Tibial artery (tissue), 4 donors: ENCODE data around the gene ABL2.
"Not testable (repeated sequence)": the region's sequence is repeated elsewhere in the genome, so short reads cannot be mapped to it uniquely, and the experiment has no call there.

Source experiments
- DNase-seq, 2 donors: peaks; one replicate each; pipeline ENCODE4 v3.0.0-alpha.2; 2019
- H3K27ac ChIP-seq, 2 donors: fragments of 200-600 bp; sonication (generic) in 1 of 2; 1 replicate in 1 of 2; 2 replicates in 1 of 2; pipeline ENCODE4 v1.5.1; 2018 to 2019; ENCODE audit warnings: mild to moderate bottlenecking in 1 of 2
- H3K27me3 ChIP-seq, 2 donors: fragments of 200-600 bp; sonication (generic) in 1 of 2; one replicate each; pipeline versions ENCODE4 v1.5.1 to v1.6.0; 2016 to 2019
- H3K36me3 ChIP-seq, 3 donors: fragments of 200-600 bp; sonication (generic) in 2 of 3; one replicate each; pipeline ENCODE4 v1.5.1; 2016 to 2019; ENCODE audit warnings: mild to moderate bottlenecking in 2 of 3
- H3K4me1 ChIP-seq, 4 donors: fragments of 200-600 bp; sonication (generic) in 2 of 4; 1 replicate in 3 of 4; 2 replicates in 1 of 4; pipeline ENCODE4 v1.5.1; 2016 to 2019
- H3K4me3 ChIP-seq, 2 donors: fragments of 200-600 bp; sonication (generic) in 1 of 2; 1 replicate in 1 of 2; 2 replicates in 1 of 2; pipeline ENCODE4 v1.5.1; 2018 to 2019; ENCODE audit warnings: mild to moderate bottlenecking in 2 of 2
- H3K9me3 ChIP-seq, 3 donors: fragments of 200-600 bp; sonication (generic) in 1 of 3; one replicate each; pipeline ENCODE4 v1.5.1; 2016 to 2019
- intact Hi-C: fragments of 100-400 bp; cut with DNase I; formaldehyde crosslinking; loops from one replicate; pipeline ENCODE4 v1.15.0; 2023; ENCODE audit warnings: low total_unique reads
- TF ChIP-seq, protein P1 (sequence below), 2 experiments: fragments of 200-600 bp in 1 of 2; fragments of 450-650 bp in 1 of 2; IDR thresholded peaks; one replicate each; pipeline ENCODE4 v1.5.1; 2017 to 2019; ENCODE audit warnings: antibody characterized with exemption in 2 of 2, mild to moderate bottlenecking in 1 of 2, moderate library complexity in 1 of 2

Gene ABL2

GRCh38 chr1:179228783-179229213 is 679 bp downstream of the ABL2 start:
- Histone ChIP-seq H3K27ac (peak overlapping the region; percentile 88 to 93), H3K9me3 (no peaks in the 10 kb centered on the region), H3K36me3 (peaks cover 0 to 6% (median 5%) of the 10 kb centered on the region in 3 donors), H3K4me3 (peak overlapping the region; percentile 84 to 88), H3K27me3 (no peaks in the 10 kb centered on the region), H3K4me1 (peaks cover 0 to 35% (median 9%) of the 10 kb centered on the region in 4 donors)
- peak; percentile 37 to 74 for DNase-seq
- intact Hi-C loops: no loop called here
- TF ChIP-seq, protein P1, sequence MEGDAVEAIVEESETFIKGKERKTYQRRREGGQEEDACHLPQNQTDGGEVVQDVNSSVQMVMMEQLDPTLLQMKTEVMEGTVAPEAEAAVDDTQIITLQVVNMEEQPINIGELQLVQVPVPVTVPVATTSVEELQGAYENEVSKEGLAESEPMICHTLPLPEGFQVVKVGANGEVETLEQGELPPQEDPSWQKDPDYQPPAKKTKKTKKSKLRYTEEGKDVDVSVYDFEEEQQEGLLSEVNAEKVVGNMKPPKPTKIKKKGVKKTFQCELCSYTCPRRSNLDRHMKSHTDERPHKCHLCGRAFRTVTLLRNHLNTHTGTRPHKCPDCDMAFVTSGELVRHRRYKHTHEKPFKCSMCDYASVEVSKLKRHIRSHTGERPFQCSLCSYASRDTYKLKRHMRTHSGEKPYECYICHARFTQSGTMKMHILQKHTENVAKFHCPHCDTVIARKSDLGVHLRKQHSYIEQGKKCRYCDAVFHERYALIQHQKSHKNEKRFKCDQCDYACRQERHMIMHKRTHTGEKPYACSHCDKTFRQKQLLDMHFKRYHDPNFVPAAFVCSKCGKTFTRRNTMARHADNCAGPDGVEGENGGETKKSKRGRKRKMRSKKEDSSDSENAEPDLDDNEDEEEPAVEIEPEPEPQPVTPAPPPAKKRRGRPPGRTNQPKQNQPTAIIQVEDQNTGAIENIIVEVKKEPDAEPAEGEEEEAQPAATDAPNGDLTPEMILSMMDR (IDR thresholded peaks at IDR 0.05): no peak

- Histone ChIP-seq H3K36me3 (peaks cover 0 to 6% (median 5%) of the 10 kb centered on the region in 3 donors), H3K27ac (no peak overlapping the region), H3K4me1 (peaks cover 0 to 35% (median 9%) of the 10 kb centered on the region in 4 donors), H3K4me3 (no peak overlapping the region), H3K9me3 (no peaks in the 10 kb centered on the region), H3K27me3 (no peaks in the 10 kb centered on the region)
- intact Hi-C loops: no loop called here
- TF ChIP-seq, protein P1 (IDR thresholded peaks at IDR 0.05): no peak
- no peak for DNase-seq
These were observed 2.7 kb downstream of the ABL2 start for GRCh38 chr1:179226738-179227137.

DNA sequence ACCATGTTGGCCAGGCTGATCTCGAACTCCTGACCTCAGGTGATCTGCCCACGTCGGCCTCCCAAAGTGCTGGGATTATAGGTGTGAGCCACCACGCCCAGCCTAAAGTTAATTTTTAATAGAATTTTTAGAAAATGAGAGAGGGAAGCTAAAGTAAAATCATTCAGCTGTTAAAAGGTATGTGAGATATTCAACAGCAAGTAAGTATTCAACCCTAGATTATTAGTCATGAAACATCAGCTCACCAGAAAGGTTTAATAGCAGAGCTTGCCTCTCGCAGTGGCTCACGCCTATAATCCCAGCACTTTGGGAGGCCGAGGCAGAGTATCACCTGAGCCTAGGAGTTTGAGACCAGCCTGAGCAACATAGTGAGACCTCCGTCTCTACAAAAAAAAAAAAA is 5.0 kb downstream of the ABL2 start:
- H3K27me3 ChIP-seq, H3K4me3 ChIP-seq, intact Hi-C loops, H3K27ac ChIP-seq, DNase-seq, H3K9me3 ChIP-seq: not testable (repeated sequence)
- Histone ChIP-seq H3K4me1 (peaks cover 0 to 21% (median 9%) of the 10 kb centered on the region in 4 donors), H3K36me3 (peaks cover 0 to 14% (median 13%) of the 10 kb centered on the region in 3 donors)

DNA sequence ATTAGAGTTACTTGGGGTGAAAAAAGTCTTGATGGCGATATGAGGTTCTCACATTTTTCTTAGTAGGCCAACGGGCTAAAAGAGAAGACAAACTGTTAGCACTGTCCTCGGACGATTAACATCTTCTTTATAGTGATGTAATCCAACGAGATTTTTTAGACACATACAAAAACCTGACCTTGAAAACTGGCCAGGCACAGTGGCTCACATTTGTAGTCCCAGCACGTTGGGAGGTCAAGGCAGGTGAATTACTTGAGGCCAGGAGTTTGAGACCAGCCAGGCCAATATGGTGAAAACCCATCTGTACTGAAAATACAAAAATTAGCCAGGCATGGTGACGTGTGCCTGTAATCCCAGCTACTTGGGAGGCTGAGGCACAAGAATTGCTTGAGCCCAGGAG is 8.4 kb downstream of the ABL2 start:
- H3K9me3 ChIP-seq, intact Hi-C loops, DNase-seq, H3K4me3 ChIP-seq, H3K27me3 ChIP-seq, H3K27ac ChIP-seq: not testable (repeated sequence)
- H3K4me1 ChIP-seq: peaks cover 0 to 13% (median 0%) of the 10 kb centered on the region in 4 donors
- H3K36me3 ChIP-seq: peaks cover 0 to 14% (median 13%) of the 10 kb centered on the region in 3 donors

- Histone ChIP-seq H3K36me3 (peaks cover 0 to 9% (median 7%) of the 10 kb centered on the region in 3 donors), H3K27me3 (no peaks in the 10 kb centered on the region), H3K4me3 (no peak overlapping the region), H3K9me3 (no peaks in the 10 kb centered on the region), H3K27ac (peak overlapping the region; percentile 28 to 56), H3K4me1 (peaks cover 0 to 17% (median 0%) of the 10 kb centered on the region in 4 donors)
- TF ChIP-seq, protein P1 (IDR thresholded peaks at IDR 0.05): no peak
- DNase-seq: no peak
- intact Hi-C loops: no loop called here
These were observed 11.5 kb downstream of the ABL2 start for GRCh38 chr1:179217943-179218507.

DNA sequence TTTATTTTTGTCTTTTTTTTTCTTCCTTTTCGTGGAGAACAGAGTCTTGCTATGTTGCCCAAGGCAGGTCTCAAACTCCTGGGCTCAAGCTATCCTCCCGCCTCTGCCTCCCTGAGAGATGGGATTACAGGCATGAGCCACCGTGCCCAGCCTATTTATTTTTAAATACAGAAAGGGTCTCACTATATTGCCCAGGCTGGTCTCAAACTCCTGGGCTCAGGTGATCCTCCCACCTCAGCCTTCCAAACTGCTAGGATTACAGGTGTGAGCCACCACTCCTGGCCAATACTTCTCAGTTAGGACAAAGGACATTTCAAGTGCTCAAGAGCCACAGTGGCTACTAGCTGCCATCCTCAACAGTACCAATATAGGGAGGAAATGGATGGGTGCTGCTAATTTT is 16.2 kb downstream of the ABL2 start:
- H3K4me3 ChIP-seq, H3K9me3 ChIP-seq, H3K36me3 ChIP-seq, intact Hi-C loops, H3K27me3 ChIP-seq, DNase-seq, H3K27ac ChIP-seq: not testable (repeated sequence)
- H3K4me1 ChIP-seq: peaks cover 0 to 32% (median 6%) of the 10 kb centered on the region in 4 donors

GRCh38 chr1:179208681-179209477 is 20.6 kb downstream of the ABL2 start:
- Histone ChIP-seq H3K36me3 (no peaks in the 10 kb centered on the region), H3K27me3 (no peaks in the 10 kb centered on the region), H3K27ac (no peak overlapping the region), H3K4me1 (peaks cover 0 to 51% (median 9%) of the 10 kb centered on the region in 4 donors), H3K4me3 (no peak overlapping the region), H3K9me3 (no peaks in the 10 kb centered on the region)
- intact Hi-C loops: no loop called here
- TF ChIP-seq, protein P1 (IDR thresholded peaks at IDR 0.05): no peak
- no peak for DNase-seq
